Gastrocnemius medialis (tissue), 4 donors: ENCODE measurements around the gene NPAS3.

Source experiments
- POLR2A ChIP-seq, 2 donors: fragments of 450-650 bp; IDR thresholded peaks; one replicate each; pipeline ENCODE4 v1.6.1; 2017; ENCODE audit warnings: antibody characterized with exemption in 2 of 2, mild to moderate bottlenecking in 2 of 2, moderate library complexity in 2 of 2
- TF ChIP-seq, protein P1 (sequence below), 5 experiments: fragments of 450-650 bp in 3 of 5; fragments of 200-600 bp in 2 of 5; sonication (generic) in 2 of 5; IDR thresholded peaks in 4 of 5; conservative IDR thresholded peaks in 1 of 5; 1 replicate in 4 of 5; 2 replicates in 1 of 5; pipeline ENCODE4 v1.5.1; 2016 to 2019; ENCODE audit warnings: antibody characterized with exemption in 5 of 5, mild to moderate bottlenecking in 3 of 5, moderate library complexity in 3 of 5

DNA sequence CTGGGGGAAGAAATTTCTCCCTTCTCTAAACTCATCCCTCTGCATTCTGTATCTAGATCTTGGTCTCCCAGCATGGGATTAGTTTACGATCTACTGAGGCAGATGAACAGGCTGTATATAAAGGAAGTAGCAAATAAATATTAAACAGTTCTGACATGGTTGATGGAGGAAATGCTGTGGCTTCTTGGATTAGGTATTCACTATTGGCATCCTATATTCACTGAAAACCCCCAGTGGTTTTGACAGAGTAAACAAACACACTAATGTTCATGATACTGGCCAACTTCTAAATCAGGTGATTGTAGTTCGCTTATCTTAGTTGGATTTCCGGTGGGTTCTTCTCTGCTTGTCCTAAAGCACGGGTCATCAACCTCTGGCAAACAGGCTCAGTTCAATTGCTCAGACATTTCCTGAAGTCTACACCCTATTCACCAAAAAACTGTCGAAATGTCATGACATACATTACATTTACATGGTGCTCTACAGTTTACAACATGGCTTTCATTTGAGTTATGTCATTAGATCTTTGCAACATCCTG, 578.3 kb downstream of the NPAS3 start:
- TF ChIP-seq, protein P1, sequence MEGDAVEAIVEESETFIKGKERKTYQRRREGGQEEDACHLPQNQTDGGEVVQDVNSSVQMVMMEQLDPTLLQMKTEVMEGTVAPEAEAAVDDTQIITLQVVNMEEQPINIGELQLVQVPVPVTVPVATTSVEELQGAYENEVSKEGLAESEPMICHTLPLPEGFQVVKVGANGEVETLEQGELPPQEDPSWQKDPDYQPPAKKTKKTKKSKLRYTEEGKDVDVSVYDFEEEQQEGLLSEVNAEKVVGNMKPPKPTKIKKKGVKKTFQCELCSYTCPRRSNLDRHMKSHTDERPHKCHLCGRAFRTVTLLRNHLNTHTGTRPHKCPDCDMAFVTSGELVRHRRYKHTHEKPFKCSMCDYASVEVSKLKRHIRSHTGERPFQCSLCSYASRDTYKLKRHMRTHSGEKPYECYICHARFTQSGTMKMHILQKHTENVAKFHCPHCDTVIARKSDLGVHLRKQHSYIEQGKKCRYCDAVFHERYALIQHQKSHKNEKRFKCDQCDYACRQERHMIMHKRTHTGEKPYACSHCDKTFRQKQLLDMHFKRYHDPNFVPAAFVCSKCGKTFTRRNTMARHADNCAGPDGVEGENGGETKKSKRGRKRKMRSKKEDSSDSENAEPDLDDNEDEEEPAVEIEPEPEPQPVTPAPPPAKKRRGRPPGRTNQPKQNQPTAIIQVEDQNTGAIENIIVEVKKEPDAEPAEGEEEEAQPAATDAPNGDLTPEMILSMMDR (IDR thresholded peaks at IDR 0.05 in 4 of 5, conservative IDR thresholded peaks at IDR 0.05 in 1 of 5), result no peak
- no peak for TF ChIP-seq POLR2A (IDR thresholded peaks at IDR 0.05)
